C1 segment of cervical spinal cord (tissue), 14 donors: ENCODE measurements around the gene GSTA4.
A peak's percentile ranks its signal among the peaks of the same experiment; 100 is the strongest.
"Not testable (repeated sequence)": the region's sequence is repeated elsewhere in the genome, so short reads cannot be mapped to it uniquely, and the experiment has no call there.

ENCODE experiments used
- DNase-seq, 14 donors: peaks; one replicate each; lab custom pipeline; 2025; lab: John Stamatoyannopoulos, UW

The GSTA4 gene

DNA sequence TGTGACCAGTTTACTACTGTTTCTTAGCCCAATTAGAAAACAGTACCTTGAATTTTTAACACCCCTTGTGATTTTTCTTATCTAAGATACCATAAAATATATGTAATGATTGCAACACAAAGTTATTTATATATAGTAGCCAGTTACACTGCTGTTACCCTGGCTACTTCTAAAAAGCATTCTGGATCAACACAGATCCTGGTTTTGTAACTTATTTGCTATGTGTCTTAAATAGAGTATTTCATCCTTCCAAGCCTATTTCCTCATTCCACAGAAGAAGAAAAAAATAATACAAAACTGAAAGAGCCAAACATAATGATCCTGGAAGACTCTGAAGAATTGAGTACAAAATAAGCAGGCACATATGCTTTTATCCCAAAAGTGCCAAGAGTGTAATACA, 19.0 kb upstream of the GSTA4 start:
- no peak for DNase-seq

DNA sequence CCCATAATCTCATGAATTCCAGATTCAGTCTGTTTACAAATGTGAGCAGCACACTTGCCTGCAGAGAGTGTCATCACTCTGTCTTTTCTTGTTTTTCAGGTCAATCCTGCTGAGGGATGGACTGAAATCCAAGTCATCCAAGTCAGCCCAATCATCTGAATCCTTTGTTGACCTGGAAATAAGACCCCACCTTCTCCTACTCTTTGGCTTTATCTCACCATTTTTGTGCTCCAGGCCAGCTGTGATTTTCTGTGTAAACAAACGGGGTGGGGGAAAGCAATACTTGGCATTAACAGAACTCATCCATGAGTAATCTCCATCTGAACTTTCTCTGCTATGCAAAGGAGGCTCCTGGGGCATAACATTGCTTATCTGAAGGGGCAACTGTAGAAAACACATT, 16.9 kb upstream of the GSTA4 start:
- no peak for DNase-seq

DNA sequence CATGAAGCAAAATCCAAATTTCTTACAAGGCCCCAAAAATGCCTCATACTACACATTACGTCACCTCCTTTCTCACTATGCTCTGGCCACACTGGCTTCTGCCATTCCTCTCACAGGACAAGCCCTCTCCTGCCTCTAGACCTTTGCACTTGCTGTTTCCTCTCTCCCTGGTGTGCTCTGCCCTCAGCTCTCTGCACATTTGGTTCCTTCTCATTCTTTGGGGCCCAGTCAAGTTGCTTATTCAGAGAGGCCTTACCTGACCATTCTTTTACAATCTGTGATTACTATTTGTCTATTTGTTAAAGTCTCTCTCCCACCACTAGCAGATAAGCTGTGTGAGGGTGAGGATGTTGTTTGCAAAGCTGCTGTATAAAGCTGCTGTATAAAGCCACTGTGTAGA, 15.4 kb upstream of the GSTA4 start:
- no peak for DNase-seq

DNA sequence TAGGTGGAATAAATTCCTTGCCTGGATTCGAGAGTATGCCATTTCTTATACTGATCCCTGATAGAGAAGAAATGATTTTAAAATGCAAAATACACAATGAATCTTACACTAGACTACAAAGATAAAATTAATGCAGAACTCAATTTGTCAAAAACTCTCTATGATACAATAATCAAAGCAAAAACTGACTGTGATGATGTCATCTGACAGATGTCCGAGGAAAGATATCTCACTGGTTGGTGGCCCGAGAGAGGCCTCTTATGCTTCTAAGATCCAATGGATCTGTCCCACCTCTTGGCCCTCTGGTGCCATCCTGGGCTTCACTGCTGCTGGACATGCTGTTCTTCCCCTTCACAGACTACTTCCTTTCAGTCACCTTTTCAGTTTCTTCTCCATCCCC, 14.4 kb upstream of the GSTA4 start:
- DNase-seq = no peak

DNA sequence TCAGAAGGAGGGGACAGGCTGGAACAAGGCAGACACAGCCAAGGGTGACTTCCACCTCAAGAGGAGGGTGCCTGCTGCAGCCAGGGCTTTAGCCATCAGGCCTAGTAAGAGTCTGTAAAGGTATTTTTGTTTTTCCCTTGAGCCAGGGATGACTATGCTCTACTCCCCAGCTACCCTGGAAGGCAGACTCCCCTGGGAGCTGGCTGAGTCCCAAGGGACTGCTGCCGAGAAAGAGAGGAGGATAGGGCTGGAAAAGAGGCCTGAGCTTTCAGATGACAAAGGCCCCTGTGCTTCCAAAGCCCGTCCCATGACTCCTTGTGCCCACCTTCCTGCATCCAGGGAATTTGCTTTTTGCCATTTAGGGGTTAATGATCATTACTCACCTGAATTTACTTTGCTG, 14.0 kb upstream of the GSTA4 start:
- no peak for DNase-seq

DNA sequence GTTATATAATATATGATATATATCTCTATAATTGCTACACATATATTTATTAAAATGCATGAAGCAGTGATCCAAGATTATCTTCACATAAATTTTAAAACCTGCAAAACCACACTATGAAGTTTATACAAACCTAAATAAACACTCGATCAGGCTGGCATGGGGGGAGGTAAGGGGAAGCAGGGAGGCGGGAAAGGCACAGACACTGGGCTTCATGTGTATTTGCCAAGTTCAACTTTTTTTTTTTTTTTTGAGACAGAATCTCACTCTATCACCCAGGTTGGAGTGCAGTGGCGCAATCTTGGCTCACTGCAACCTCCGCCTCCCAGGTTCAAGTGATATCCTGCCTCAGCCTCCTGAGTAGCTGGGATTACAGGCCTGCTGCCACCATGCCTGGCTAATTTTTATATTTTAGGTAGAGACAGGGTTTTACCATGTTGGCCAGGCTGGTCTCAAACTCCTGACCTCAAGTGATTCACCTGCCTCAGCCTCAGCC, 13.2 kb upstream of the GSTA4 start:
- not testable (repeated sequence) for DNase-seq

DNA sequence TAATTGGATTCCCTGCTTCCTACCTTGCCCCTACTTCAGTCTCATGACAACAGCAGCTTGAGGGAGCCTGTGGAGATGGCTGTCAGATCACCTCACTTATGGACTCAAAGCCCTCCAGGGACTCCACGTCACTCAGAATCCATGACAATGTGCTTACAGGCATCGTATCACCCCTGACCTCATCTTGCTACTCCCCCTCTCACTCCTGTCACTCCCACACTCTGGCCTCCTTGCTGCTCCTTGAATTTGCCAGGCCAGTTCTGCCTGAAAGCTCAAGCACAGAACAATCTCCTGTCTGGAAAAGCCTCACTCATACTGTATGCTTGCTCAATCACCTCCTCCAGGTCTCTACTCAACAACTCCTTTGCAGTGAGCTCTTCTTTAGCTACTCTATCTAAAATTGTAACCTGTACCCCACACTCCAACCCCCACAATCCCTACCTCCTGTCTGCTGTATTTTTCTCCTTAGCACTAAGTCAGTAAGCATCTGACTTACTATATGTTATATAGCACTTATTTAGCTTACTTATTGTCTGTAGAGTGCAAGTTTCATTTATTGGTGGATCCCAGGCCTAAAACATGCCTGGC, 10.7 kb upstream of the GSTA4 start:
- DNase-seq = no peak

DNA sequence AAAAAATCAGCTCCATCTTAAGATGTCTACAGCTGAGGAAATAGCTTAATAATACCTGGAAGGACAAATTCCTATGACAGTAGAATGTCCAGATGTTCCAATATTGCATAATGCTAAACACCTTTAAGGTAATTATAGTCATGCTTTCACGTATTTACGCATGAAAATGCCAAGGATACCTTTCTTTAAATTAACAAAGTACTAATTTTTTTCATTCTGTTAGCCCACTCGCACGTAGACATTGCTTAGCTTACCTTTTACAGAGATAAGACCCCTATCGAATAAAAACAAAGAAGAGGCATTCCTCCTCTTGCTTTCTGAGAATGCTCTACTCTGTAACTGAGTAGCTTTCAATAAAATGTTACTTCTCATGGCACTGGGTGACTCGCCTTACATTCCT, 4.4 kb upstream of the GSTA4 start:
- no peak for DNase-seq

DNA sequence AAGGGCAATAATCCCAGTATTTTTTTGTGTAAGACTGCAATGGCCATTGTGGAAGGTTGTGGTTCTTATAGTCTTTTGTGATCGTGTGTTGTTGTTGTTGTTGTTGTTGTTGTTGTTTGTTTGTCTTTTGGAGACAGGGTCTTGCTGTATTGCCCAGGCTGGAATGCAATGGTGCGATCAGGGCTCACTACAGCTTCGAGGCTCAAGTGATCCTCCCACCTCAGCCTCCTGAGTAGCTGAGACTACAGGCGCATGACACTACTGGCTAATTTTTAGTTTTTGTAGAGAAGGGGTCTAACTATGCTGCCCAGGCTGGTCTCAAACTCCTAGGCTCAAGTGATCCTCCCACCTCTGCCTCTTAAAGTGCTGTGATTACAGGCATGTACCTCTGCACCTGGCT, 3.5 kb upstream of the GSTA4 start:
- no peak for DNase-seq

DNA sequence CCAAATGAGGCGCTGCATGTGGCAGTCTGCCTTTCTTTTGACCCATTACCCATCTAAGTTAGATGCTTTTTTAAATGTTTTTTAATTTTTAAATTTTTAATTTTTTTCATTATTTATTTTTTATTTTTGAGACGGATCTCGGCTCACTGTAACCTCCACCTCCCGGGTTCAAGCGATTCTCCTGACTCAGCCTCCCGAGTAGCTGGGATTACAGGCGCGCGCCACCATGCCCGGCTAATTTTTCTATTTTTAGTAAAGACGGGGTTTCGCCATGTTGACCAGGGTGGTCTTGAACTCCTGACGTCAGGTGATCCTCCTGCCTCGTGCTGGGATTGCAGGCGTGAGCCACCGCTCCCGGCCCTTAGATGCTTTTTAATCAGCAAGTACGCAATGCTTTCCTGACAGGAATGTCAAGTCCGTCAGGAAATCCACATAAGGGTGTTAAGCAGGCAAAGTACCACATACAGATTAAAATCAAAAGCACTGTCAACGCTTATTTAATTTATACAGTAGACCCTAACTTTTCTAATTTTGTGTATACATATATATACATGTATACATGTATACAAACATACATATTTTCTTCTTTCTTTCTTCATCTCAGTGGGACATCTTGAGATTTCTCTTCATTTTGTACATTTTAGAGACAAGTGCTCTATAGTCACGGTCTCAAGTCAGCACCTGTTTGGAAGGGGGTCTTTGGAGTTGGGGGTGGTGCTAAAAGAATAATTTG, 995 bp upstream of the GSTA4 start:
- peak in 7 of 14 donors; percentile 5 to 62 (median 32) for DNase-seq

DNA sequence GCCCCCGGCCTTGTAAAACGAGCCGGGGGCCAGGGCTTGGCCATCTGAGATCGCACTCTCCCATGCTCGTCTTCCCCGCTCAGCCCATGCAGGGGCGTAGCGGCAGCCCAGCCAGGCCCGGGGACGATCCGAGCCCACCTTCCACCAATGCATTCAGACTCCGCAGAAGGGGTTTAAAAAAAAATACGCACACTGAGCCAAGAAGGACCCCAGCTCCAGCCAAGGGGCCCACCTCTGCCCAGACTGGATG, 320 bp downstream of the GSTA4 start:
- DNase-seq = peak in 9 of 14 donors; percentile 56 to 84 (median 75)

DNA sequence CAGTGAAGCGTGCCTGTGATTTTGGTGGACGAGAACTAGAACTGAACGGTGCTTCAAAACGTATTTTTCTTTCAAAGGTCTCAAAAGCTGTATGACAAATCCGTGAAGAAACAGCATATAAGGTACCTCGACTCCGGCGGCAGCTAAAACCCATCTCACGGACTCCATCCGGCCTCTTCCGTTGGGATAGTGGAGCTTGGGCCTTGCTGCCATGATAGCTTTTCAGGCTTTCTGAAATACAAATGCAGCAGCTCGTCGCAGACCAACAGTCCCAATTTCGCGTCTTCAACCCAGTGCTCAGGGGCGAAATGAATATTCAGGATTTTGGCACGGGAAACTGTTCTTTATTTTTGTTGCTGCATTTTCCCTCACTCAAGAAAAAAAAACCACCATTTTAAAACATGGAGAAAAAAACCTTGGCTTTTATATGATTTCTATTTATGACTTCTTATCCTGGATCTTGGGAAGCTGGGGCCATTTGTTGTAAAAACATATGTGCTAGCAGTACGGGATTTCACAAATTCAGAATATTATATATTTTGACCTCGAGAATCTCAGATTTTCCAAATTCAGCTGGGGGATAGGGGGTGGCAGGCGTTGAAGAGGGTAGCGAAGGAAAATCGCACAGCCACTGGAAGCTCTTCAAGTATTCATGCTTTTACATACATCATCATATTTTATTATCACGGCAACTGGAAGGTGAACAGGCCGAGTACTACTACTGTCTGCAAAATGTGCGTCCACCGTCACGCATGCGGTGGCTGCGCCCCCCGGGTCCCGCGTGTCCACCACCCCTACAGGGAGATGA, 849 bp downstream of the GSTA4 start:
- DNase-seq = peak in 12 of 14 donors; percentile 14 to 74 (median 37)

DNA sequence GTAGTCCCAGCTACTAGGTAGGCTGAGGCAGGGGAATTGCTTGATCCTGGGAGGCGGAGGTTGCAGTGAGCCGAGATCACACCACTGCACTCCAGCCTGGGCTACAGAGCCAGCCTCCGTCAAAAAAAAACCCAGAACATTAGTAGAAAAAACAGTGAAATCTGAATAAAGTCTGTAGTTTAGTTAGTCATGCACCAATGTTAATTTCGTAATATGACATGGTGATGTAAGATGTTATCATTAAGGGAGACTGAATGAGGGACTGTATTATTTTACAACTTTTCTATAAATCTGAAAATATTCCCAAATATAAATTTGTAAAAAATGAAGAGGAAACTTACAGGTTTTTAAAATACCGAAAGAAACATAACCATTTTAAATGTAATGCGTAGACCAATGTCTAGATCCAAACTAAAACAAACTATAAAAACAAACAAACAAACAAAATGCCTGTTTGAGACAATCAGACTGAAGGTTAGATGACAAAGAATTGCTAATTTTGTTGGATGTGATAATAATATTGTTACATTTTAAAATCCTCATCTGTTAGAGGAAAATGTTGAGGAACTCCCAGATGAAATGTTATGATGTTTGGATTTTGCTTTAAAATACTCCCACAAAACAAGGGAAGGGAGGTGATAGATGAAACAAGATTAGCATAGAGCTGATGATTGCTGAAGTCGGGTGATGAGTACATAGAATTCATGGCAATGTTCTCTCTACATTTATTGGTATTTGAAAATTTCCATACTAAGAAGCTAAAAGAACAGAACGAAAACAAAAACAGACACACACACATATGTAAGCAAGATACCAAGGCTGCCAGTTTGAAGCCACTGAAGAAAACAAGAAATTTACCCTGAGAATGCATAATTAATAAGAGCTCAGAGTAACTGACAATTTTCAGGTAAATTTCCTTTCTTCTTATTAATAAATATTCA, 1.8 kb downstream of the GSTA4 start:
- peak in 1 of 14 donors; percentile 22 for DNase-seq

DNA sequence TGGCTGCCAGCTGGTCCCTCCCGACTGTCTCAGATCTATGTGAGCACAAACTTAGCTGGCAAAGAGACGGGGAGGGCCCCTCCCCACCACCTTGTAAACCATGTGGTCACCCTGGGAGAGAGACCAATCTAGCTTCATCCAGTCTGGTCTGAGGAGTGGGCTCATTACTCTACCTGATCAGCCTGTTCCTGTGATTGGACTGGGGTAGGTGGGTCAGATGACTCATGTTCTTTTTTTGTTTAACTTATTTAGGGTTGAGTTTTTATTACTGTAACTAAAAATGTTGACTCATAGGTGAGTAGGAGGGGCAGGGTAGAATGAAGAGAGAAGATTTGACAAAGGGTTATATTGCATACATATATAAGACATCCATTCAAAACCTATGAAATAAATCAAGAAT, 4.7 kb downstream of the GSTA4 start:
- DNase-seq = no peak

DNA sequence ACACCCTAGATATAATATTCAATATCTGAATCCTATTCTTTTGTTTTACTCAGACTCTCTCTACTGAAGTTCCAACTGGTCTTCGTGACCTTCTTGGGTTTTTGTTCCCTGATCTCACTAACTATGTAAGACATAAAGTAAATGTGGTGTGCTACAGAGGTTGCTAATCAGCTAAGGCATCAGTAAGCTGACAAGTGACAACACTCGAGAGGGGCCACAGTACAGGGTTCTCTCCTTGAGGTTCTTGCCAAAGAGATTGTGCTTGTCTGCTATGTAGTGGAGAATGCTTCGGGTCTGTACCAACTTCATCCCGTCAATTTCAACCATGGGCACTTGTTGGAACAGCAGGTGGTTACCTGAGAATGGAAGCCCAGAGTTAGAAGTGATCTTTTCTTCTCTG, 9.9 kb downstream of the GSTA4 start:
- no peak for DNase-seq

DNA sequence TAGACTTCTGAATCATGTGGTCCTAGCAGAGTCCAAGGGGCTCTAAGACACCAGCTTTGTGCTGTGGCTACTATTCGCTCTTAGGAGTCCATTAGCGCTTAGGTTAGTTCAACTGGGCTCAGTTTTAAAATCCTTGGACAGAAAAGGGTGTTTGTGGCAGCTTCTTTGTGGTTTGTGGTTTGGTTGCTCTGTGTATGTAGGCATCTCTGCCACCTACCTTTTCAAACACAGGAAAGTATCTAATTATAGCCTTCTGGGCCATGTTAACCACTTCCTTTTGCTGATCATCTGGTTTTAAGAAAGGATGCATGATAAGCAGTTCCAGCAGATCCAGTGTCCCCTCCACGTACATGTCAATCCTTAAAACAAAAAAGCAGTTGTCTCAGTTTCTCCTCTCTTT, 10.8 kb downstream of the GSTA4 start:
- DNase-seq = no peak

DNA sequence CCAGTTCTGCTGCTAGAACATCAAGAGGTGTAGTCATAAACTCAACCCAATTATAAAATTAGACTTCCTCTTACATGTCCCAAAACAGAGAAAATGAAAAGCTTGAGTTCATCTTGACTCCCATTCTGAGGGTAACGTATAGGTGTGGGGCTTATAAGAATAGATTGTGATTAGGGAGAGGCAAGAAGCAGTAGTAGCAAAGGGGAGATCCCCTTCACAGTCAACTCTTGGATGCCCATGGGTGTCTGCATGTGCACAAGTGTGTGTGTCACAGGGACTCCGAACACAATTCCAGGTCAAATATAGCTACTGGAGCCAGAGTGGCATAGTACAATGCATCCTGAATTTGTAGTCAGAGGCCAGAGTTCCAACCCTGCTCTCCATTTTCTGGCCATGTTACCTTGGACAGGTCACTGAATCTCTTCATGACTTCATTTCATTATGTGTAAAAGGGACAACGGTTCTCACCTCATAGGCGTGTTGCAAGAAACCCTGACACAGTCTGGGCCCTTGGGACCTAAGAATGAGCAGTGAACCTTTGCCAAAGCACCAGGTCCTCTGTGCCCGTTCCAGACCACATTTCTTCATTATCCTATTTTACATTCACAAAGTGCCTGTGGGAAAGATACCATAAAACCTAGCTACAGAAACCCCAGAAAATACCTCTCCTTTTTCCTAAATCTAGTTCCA, 11.8 kb downstream of the GSTA4 start:
- DNase-seq = no peak

DNA sequence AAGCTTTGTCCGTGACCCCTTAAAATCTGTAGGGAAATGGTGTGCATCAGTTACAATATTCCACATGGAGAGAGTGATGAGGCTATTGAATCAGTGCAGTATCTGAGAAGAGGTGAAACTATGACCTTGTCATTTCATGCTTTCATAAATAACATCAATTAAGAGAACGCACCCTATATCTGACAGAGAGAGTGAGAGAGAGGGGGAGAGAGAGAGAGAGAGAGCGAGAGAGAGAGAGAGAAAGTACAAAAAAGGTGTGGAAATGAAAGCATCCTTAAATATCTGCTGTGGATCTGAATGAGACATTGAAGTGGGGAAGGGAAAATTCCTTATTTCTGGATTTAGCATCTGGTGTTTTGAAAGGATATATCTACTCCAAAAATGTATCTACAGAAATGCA, 12.4 kb downstream of the GSTA4 start:
- DNase-seq = no peak

DNA sequence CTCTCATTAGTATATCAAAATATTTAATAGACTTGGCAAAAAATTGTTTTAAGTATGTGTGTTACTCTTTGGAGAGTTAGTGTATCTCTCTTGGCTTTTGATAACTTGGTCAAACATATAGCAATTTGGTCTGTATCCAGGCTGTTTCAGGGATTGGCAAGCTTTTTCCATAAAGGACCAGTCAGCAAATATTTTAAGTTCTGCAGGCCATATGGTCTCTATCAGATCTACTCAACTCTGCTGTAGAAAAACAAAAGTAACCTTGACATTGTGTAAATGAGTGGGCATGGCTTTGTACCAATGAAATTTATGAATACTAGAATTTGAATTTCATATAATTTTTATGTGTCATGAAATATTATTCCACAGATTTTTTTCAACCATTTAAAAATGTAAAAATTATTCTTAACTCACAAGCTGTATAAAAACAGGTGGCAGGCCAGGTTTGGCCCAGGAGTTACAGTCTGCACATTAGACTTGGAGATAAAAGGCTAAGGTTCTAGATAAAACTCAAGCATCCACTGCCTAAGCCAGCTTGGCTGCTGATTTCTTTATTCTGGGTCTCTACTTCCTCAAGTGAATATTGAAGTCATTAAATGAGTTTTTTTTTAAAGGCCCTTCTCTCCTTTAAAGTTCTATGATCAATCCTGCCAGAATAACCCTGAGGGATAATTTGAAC, 13.7 kb downstream of the GSTA4 start:
- no peak for DNase-seq

DNA sequence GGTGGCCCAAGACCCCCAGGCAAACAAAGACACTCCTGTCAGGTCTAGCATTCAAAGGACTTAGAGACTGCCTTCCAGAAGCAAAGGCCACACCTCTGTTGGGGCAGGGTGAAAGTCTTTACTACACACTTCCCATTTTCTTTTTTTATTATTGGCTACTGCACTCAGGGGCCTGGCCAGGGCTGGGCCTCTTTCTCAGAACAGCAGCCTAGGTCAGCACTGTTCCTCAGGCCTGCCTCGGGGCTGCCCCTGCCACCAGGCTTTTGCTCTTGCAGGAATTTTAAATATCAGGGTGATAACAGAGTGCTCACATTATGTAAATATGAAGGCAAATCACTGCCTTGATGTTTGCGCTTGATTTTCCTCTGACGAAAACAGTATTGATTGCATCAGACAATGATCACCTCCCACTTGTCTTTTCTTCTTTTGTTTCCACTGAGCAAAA, 18.5 kb downstream of the GSTA4 start:
- peak in 2 of 14 donors; percentile 3 to 11 for DNase-seq
